8988T (cell line): ENCODE results near the gene OR52B6.
"Not testable (repeated sequence)": the region's sequence is repeated elsewhere in the genome, so short reads cannot be mapped to it uniquely, and the experiment has no call there.

Experiments
- DNase-seq: peaks from one replicate; pipeline ENCODE4 v3.0.0; 2011

The OR52B6 gene

GRCh38 chr11:5596607-5597201 lies 16.0 kb downstream of the OR52B6 start, which contains the start of gene TRIM6:
Gene TRIM6 (plus strand): TSS chr11:5596637. CDS start chr11:5596898, 261 bp downstream.
- DNase-seq = peak; percentile 28

DNA sequence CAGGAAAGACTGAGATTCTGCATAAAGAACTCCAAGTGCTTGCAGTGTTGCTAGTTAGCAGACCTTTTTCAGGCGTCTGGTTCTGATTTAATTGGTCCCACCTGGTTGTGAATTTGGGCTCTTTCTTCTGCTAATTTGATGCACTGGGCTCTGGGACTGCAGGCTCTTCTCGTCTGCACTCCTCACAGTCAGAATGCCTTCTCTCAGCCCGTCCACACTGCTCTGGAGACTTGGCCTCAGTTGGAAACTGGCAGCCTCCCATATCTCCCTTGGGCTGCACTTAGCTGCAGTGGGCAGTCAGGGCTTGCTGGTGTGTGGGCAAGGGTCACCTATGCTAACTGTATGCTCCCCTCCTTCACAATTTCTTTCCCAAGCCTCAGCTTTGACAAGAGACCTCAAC lies 17.3 kb downstream of the OR52B6 start:
- no peak for DNase-seq

DNA sequence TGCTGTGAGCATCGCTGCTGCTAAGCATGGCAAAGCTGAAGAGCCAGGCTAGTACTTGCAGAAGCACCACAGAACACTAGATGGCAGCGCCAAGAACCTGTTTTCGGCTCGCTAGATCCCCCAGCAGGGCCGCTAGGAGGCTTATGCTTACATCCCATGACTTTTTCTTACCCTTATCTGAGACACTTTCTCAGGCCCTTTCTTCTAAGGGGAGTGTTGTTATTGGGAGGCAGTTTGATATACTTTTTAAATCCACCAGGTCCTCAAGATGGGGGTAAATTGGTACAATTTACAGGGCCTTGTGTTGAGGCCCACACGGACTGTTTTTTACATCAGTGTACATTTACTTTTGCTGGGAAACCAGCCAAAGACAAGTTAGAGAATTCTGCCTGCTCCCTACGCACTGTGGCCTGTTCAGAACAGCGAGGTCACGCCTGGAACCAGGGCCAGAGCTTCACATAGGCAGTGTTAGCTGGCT lies 19.7 kb downstream of the OR52B6 start:
- peak; percentile 53 for DNase-seq

DNA sequence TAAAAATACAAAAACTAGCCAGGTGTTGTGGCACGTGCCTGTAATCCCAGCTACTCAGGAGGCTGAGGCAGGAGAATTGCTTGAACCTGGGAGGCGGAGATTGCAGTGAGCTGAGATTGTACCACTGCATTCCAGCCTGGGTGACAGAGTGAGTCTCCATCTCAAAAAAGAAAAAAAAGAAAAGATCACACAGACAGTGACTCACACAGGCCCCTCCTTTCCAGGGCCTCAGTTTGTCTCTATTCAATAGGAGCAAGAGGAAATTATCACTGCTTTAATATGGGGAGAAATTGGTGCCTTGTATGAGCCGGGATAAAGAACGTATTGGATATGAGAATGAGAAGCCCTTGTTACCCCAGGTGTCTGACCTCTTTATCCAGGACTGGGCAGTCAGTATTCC lies 22.1 kb downstream of the OR52B6 start:
- DNase-seq = not testable (repeated sequence)

DNA sequence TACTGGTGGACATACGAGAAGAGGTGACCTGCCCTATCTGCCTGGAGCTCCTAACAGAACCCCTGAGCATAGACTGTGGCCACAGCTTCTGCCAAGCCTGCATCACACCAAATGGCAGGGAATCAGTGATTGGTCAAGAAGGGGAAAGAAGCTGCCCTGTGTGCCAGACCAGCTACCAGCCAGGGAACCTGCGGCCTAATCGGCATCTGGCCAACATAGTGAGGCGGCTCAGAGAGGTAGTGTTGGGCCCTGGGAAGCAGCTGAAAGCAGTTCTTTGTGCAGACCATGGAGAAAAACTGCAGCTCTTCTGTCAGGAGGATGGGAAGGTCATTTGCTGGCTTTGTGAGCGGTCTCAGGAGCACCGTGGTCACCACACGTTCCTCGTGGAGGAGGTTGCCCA lies 22.6 kb downstream of the OR52B6 start:
- no peak for DNase-seq

DNA sequence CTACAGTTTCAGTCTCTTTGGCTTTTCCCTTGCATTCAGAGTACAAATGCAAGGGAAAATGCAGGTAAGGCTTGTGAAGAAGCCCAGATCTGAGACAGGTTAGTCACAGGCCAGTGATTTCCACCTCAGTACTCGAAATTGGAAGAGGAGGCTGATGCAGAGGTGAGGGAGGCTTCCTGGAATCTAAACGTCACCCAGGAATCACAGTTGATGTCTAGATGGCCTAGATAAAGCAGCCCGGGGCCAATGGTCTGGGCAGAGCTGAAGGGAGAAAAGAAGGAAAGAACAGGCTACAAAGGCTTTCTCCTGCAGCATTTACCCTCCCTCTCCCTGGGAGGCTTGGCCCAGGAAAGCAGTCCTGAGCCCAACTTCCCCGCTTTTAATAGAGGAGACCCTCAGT lies 24.2 kb downstream of the OR52B6 start:
- no peak for DNase-seq

DNA sequence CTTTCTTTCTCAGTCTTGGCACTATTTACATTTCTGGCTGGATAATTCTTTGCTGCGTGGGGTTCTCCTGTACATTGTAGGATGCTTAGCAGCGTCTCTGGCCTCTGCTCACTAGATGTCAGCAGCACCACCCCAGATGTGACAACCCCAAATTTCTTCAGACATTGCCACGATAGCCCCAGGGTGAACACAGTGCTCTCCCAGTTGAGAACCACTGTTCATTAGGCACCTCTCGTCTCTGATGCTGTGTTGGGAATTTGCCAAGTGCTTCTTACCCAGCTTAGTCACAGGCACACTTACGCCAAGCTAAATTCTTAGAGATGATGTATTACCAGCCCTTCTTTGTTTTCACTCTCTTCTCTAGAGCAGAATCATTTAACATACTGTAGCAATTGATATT lies 25.2 kb downstream of the OR52B6 start:
- no peak for DNase-seq

DNA sequence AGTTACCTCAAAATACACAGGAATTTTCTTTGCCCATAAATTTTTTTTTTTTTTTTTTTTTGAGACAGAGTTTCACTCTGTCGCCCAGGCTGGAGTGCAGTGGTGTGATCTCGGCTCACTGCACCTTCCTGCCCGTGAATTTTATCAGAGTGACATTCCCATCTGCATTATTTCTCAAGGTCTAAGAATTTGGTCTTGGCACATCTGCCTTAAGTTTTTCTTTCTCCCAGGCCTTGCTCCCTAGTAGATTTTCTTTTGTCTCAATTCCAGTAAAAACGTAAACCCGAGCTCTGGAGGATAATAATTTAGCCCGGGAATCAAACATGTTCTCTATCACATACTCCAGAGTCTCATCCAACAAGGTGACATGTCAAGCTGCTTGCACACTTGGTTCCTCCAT lies 28.1 kb downstream of the OR52B6 start:
- DNase-seq = no peak

- no peak for DNase-seq
These were observed 29.8 kb downstream of the OR52B6 start for GRCh38 chr11:5610446-5610845.

- no peak for DNase-seq
These were observed 30.9 kb downstream of the OR52B6 start for GRCh38 chr11:5611627-5612026.

DNA sequence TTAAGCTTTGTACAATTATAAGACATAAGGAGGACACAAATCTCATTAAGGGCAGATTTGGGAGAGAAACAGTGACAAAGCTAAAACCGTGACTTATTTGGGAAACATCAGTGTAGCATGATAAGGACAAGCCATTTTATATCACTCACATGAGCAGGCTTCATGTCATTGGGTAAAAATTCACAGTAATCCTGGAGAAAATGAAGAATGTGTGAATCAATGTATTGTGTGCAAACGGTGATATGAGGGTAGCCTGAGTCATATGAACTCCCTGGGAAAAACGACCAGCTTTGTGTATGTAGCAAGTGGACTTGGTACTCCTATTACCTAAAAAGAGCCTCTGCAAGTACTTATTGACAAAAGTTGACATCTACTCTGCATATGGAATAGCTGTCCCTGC lies 38.1 kb downstream of the OR52B6 start:
- DNase-seq = no peak

DNA sequence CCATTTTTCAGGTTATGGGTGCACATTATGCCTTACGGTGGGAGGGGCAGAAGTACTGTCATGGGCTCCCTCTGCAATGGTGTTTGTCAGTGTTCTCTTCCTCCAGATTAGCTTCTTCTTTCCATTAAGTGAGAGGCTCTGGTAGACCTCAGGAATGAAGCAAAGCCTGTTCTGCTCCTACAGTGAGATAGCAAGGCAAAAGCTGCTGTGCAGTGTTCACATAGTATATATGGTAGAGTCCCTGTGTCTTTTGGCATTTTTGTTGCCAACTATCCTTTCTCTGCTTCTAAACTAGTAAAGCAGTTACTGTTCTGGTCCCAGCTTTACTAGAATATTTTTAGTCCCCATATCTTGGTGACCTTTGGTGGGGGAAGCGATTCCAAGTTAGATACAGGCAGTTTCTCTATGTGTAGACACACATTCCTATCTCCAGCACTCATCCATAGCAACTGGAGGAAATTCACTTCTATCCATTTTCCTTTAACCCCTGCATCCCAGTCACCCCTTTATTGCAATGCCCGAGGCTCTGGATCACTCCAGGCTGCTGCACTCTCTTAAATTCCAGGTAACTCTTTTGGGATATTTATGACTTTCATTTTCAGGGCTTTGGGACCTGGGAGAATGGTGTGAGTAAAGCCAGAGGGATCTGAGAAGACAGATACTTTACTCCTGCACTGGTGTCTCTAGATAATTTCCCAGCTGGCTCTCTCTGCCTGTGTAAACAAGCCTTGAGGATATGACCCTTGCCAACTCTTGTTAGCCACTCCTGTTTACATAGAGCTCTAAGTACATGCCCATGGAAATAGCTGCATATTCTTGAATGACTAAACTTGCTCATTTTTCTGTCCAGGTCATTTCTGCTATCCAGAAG lies 40.2 kb downstream of the OR52B6 start:
- DNase-seq = no peak

DNA sequence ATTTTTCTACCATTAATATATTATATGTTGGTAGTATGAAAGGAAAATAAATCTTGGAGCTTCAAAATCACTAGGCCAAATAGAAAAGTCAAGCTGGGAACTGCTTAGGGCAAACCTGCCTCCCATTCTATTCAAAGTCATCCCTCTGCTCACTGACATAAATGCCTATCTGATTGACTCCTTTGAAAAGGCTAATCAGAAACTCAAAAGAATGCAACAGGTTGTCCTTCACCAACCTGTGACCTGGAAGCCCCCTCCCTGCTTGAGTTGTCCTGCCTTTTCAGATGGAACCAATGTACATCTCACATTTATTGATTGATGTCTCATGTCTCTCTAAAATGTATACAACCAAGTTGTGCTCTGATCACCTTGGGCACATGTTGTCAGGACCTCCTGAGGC lies 40.9 kb downstream of the OR52B6 start:
- no peak for DNase-seq

DNA sequence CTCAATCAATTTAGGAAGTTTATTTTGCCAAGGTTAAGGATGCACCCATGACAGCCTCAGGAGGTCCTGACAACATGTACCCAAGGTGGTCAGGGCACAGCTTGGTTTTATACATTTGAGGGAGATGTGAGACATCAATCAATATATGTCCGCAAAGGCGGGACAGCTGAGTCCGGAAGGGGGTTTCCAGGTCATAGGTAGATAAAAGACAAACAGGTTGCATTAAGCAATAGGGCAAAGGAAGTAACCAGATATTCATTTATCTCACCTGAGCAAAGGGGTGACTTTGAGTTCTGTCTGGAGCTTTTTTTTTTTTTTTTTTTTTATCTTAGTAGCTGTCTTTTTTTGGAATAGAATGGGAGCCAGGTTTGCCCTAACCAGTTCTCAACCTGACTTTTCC lies 42.1 kb downstream of the OR52B6 start:
- no peak for DNase-seq

DNA sequence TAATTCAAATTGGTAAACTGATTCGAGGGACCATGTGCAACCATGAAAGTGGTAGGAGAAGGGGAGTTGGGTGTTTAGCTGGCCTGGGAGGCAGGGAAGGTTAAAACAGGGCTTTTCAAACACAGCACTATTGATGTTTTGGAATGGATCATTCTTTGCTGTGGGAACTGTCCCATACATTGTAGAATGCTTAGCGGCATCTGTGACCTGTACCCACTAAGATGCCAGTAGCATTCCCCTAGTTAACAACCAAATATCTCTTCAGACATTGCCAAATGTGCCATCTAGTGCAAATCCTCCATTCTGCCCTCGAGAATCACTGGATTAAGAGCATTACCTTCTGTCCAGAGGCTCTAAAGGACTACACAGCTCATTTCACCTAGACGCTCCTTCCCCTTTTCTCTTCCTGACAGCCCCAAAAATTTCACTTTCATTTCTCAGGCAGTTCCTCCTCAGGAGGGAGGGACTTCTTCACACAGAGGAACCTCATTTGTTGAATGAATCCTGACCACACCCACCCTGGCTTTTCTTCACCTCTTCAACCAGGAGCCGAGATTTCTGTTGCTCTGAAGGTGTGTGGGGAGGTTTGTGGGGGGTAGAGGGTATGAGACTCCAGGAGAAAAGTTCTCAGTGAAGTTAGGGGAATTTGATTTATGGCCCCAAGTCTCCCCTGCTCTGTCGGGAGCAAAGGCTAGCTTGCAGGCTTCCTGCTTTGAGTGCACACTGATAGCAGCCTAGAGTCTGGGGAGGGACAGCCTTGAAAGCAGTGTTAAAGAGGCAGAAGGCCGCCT lies 44.0 kb downstream of the OR52B6 start, which contains the start of gene TRIM34:
Gene TRIM34 (plus strand): TSS at position 513 of the 791 bp plus-strand sequence. CDS start 7,331 bp downstream, outside the sequence.
- peak; percentile 52 for DNase-seq

GRCh38 chr11:5625281-5625680 lies 44.6 kb downstream of the OR52B6 start:
- DNase-seq = no peak

DNA sequence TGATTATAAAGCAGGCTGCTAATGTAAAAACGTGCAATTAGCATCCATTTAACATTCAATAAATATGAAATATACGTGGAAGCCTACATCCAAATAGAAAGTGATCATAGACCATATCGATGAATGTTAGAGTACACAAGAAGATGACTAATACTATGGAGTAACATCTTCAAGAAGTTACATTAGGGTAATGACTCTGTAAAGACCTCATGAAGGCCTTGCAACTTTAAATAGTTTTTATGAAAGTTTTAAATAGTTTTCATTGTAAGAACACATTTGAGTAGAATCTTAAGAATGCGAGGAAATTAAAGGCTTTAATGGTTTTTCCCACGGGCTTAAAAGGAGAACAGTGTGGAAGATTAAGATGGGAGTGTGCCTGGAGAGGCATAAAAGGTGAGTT lies 45.5 kb downstream of the OR52B6 start:
- no peak for DNase-seq

- DNase-seq = no peak
These were observed 50.7 kb downstream of the OR52B6 start for GRCh38 chr11:5631417-5631816.
